Femur (tissue), 1 donor: ENCODE measurements around the gene ZNF263.

Source experiments
- DNase-seq: peaks from one replicate; pipeline ENCODE4 v3.0.0-alpha.2; 2017

ZNF263 gene

GRCh38 chr16:3282730-3283542 lies at the start of gene ZNF263:
Gene ZNF263 (plus strand): TSS chr16:3283491. CDS start chr16:3283819, 328 bp downstream.
- peak; percentile 99 for DNase-seq

- no peak for DNase-seq
Observed at GRCh38 chr16:3234543-3234856, 48.8 kb upstream of the ZNF263 start.

- peak; percentile 97 for DNase-seq
Observed at GRCh38 chr16:3234857-3235561, 48.3 kb upstream of the ZNF263 start, which contains the start of gene ZNF200. Gene ZNF200 (minus strand): TSS chr16:3235158. CDS start chr16:3233755, 1,403 bp downstream.

GRCh38 chr16:3235856-3236669 lies 47.2 kb upstream of the ZNF263 start:
- no peak for DNase-seq

DNA sequence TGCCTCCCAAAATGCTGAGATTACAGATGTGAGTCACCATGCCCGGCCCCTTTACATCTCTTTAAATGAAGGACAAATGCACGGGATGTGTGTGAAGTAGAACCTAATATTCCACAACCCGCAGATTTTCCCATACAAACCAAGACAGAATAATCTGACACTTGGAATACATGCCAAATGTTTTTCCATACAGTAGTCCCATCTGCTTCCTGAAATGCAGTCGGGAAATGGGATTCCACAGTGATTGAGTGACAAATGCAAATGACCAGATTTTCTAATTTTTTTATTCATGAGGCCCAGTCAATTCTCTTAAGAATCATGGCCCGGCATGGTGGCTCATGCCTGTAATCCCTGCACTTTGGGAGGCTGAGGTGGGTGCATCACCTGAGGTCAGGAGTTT lies 41.5 kb upstream of the ZNF263 start:
- no peak for DNase-seq

GRCh38 chr16:3242709-3243108 lies 40.6 kb upstream of the ZNF263 start:
- DNase-seq: no peak

DNA sequence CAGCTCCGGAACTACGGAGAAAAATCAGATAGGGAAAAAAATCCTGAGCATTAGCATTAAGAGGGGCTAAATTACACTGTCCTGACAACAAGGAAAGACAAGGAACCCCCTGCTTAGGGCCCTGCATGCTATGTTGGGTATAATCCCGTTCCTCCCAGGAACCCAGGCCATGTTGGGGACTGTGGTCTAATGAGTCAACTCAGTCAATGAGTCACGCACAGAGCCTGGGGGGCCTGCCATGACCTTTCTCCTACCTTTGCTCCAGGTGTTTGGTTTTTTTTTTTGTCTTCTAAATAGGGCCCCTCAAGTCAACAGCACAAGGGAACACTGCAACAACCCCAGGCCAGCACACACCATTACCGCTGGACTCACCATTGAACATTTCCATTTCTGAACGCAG lies 39.4 kb upstream of the ZNF263 start:
- no peak for DNase-seq

DNA sequence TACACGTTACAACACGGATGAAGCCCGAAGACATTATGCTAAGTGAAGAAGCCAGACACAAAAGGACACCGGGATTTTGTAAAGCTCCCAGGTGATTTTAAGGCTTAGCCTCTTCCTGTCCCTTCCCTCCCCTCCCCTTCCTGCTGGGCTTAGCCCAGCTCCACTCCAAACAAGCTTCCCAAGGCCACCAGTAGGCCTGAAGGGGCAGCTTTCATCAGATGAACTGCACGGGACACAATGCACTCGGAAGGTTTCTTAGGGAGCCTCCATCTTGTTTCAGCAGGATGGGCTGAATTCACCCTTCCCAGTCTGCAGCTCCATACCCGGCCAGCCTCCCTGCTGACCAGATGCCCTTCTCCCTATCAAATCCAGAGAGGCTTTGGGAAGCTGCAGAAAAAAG lies 37.3 kb upstream of the ZNF263 start:
- DNase-seq: no peak

DNA sequence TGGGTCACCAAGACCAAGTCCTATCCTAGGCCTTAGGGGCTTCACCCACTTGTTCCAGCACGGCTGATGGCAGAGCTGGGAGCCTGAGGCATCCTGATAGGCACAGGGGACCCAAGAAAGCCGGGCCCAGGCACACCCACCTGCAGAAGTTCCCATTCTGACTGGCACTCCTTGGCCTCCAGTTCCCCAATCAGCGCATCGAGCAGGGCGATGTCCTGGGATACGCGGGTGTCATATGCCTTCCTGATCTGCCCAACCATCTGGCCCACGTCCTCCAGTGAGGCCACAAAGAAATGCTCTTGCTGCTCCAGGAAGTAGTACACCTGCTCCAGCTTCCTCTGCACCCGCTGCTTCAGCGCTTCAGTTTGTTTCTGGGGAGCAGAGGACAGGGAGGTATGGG lies 36.4 kb upstream of the ZNF263 start:
- no peak for DNase-seq

DNA sequence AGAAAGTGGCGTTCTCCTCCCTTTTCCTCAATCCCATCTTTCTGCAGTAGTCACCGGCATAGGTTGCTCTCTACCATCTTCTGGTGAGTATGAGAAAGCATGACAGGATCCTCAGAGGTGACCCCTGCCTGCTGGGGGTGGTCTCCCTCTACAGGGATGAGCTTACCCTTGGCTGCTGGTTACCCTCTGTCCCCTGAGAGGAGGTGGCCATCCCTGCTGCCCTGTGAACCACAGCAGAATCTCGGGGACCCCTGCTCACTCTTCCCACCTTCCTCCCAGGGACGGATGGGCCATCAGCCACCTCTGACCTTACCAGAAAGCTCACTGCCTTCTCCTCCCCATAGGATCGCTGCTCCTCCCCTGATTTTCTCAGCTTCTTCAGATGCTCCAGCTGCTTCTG lies 34.7 kb upstream of the ZNF263 start:
- DNase-seq: no peak

DNA sequence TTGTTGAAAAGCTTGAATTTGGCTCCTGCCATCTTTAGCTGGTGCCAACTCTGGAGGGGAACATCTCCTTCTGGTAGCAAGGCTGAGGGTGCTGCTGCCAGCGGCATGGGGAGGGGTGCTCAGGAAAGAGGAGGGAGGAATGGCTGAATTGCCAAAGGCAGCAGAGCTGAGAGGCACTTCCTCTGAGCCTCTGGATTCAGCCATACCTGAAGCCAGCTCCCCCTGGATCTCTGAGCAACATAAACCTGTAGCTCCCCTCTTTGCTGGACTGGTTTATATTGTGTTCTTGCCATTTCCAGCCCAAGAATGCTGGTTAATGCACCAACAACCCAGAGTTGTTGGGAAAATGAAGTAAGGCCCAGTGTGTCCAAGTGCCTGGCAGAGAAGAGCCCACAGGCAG lies 34.3 kb upstream of the ZNF263 start:
- DNase-seq: no peak

DNA sequence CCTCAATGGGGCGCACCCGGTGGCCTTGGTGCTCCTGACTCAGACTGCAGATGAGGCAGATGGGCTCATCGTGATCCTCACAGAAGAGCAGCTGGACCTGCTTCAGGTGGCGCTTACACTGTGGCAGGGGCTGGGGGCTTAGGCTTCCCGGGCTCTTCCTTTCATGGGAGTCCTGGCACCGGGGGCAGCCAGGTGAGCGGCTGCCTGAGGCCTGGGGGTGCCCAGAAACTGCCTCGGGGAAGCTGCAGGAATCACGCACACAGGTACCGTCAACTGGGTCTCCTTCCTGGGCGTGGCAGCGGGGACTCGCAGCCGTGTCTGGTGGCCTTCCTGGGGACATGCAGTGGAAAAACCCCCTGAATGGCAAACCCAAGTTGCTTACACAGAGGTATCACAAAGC lies 33.8 kb upstream of the ZNF263 start:
- no peak for DNase-seq

- DNase-seq: no peak
Observed at GRCh38 chr16:3252967-3253366, 30.3 kb upstream of the ZNF263 start.

GRCh38 chr16:3254309-3254708 lies 29.0 kb upstream of the ZNF263 start:
- DNase-seq: no peak

GRCh38 chr16:3256146-3256865 lies 27.0 kb upstream of the ZNF263 start, which contains the start of gene MEFV:
Gene MEFV (minus strand): TSS chr16:3256633. CDS start chr16:3256587, 46 bp downstream.
- no peak for DNase-seq

- no peak for DNase-seq
Observed at GRCh38 chr16:3256866-3257465, 26.3 kb upstream of the ZNF263 start.

- DNase-seq: no peak
Observed at GRCh38 chr16:3259836-3260235, 23.5 kb upstream of the ZNF263 start.

DNA sequence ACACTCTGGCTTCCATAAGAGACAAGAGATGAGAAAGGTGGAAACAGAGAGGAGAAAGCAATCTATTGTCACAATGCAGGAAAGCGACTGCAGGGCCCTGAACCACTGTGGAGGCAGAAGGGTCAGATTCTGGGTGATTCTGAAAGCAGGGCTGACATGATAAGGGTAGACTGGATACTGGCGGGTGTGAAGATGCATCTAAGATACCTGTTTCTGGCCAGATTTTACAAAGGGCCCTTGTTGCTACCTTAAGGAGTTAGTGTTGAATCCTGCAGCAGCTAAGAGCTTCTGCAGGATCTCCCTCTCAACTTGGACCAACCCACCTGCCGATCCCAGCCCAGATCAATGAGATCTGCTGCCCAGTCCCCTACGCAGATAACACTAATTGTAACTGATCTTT lies 20.8 kb upstream of the ZNF263 start:
- DNase-seq: no peak

DNA sequence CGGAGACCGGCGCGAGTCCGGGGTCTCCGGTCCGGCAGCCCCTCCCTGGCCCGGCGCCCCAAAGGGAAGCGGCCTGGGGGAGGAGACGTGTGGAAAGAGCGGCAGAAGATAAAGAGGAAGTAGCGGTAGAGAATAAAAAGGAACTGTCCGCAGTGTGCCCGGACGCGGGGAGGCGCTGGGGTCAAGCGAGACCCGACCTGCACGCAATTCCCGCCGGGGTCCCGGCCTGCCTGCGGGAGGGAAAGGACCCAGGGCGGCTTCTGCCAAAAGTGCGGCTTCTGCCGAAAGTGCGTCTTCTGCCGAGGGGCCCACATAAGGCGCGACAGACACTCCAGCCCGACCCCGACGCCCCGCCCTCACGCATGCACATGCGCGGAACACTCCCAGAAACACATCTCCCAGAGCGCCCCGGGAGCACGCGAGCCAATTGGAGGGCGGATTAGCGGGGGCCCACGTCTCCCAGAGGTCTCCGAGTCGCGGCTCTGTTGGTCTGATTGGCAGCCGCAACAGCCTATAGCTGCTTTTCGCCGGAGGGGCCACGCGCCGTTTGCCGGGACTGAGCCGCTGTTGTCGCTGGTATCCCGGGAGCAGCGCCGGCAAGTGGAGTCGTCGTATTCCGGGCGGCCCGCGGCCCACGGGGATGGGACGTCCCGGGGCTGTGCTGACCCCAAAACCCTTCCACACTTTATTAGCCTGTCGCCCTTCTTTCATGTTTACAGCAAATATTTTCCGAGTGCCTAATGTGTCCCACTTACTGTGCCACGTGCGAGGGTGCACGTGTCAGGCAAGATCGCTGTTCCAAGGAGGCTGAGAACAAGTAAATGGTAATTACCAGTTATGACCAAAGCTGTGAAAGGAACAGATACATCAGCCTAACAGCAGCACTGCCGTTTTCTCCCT lies 18.9 kb upstream of the ZNF263 start:
- peak; percentile 99 for DNase-seq

DNA sequence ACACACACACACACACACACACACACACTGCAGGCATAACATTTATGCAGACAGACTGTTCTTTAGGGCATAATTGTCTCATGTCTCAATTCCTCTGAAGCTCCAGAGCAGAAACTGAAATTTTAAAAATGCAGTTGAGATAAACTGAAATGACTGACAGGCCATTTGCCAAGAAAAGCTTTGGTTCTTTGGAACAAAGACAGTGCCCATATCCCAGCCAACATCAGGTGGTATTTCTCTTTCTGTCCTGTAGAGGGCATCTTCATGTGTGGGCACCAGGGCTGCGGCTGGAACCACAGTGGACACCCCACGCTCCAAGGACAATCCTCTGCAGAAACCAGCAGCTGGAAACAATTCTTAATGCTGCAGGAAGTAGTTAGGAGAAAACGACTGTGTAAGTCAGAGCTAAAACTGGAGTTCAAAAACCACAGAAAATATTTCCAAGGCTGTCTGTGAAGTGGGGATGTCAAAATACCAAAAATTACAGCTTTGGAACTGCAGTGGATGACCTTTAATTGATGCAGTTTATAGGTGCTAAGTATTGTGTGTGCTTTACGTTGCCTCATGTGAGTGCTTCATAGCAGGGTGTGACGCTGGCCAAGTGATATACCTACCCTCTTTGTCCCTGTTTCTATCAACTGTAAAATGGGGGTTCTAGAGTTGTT lies 16.3 kb upstream of the ZNF263 start:
- DNase-seq: peak; percentile 61

DNA sequence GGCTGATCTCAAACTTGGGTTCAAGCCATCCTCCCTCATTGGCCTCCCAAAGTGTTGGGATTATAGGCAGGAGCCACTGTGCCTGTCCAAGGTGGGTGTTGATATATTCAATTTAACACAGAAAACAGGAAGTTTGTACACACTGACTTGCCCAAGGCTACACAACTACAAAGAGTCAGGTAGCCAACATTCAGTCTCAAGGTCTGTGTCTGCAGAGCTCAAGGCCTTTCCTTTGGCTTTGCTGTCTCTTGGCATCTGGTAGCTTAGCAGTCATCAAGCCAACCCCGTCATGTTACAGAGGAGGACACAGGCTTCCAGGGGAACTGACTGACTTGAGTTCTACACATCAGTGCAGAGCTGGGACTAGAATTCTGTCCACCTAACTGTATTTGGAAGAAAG lies 15.0 kb upstream of the ZNF263 start:
- no peak for DNase-seq
